PC-3 (cell line): Measurements from ENCODE around the gene EPHA7. TPM values are rescaled to one million over a fixed set of nuclear protein-coding genes. Genes with fewer than 3 reads are reported as not detected.

Source experiments
- ATAC-seq: fragments of 200-7000 bp; cut with Tn5 transposase; 2 replicates; pipeline ENCODE4 v1.9.1; 2020; ENCODE audit warnings: mild to moderate bottlenecking, moderate library complexity
- BruUV-seq: library from RNA; stranded (reverse); fragments of 400-500 nt; replicated peaks from 2 replicates; lab custom pipeline; 2021; lab: Mats Ljungman, UMichigan
- CTCF ChIA-PET: fragments of 300-600 bp; sonication (Branson Sonifier 250); formaldehyde crosslinking; loops from one replicate; lab custom pipeline; 2022; ENCODE audit warnings: antibody characterized with exemption; lab: Charles Lee
- POLR2A ChIA-PET: fragments of 300-600 bp; sonication (Branson Sonifier 250); formaldehyde crosslinking; loops from one replicate; lab custom pipeline; 2022; ENCODE audit warnings: antibody characterized with exemption; ENCODE audit not compliant: unreplicated experiment; lab: Charles Lee
- DNase-seq: peaks from one replicate; pipeline ENCODE4 v3.0.0-alpha.2; 2015
- H2AFZ ChIP-seq: fragments of 300-600 bp; sonication (generic); 2 replicates; pipeline ENCODE4 v1.6.0; 2016; ENCODE audit warnings: antibody characterized with exemption, low read length
- H3F3A ChIP-seq: fragments of 300-600 bp; sonication (generic); one replicate; pipeline ENCODE4 v1.6.0; 2017; ENCODE audit warnings: antibody characterized with exemption, low read length, control low read depth, mild to moderate bottlenecking; ENCODE audit not compliant: unreplicated experiment
- H3K27ac ChIP-seq: fragments of 300-600 bp; sonication (generic); 2 replicates; pipeline ENCODE4 v1.5.1; 2016; ENCODE audit warnings: mild to moderate bottlenecking, low read length
- H3K27me3 ChIP-seq: fragments of 300-600 bp; sonication (generic); 2 replicates; pipeline ENCODE4 v1.6.1; 2016; ENCODE audit warnings: low read length, mixed read lengths
- H3K36me3 ChIP-seq: fragments of 300-600 bp; sonication (generic); 2 replicates; pipeline ENCODE4 v1.6.1; 2016; ENCODE audit warnings: low read depth, mixed run types, low read length, mixed read lengths
- H3K4me1 ChIP-seq: fragments of 300-600 bp; sonication (generic); 2 replicates; pipeline ENCODE4 v1.5.1; 2016; ENCODE audit warnings: low read length; ENCODE audit not compliant: insufficient read depth
- H3K4me2 ChIP-seq: fragments of 300-600 bp; sonication (generic); 2 replicates; pipeline ENCODE4 v1.6.0; 2016; ENCODE audit warnings: low read length
- H3K4me3 ChIP-seq: fragments of 300-600 bp; sonication (generic); 2 replicates; pipeline ENCODE4 v1.5.1; 2016; ENCODE audit warnings: mild to moderate bottlenecking, low read length, mixed read lengths
- H3K79me2 ChIP-seq: fragments of 300-600 bp; sonication (generic); 2 replicates; pipeline ENCODE4 v1.6.1; 2017; ENCODE audit warnings: low read length, mixed read lengths
- H3K9ac ChIP-seq: fragments of 300-600 bp; sonication (generic); 2 replicates; pipeline ENCODE4 v1.6.0; 2016; ENCODE audit warnings: mild to moderate bottlenecking, low read length
- H3K9me2 ChIP-seq: fragments of 300-600 bp; sonication (generic); replicated peaks from 2 replicates; pipeline ENCODE4 v1.6.1; 2016; ENCODE audit warnings: mixed run types, low read length, mixed read lengths
- H3K9me3 ChIP-seq: fragments of 300-600 bp; sonication (generic); 2 replicates; pipeline ENCODE4 v1.6.1; 2016; ENCODE audit warnings: low read length, mixed read lengths
- H4K20me1 ChIP-seq: fragments of 300-600 bp; sonication (generic); 2 replicates; pipeline ENCODE4 v1.6.1; 2016; ENCODE audit warnings: low read length, mixed read lengths
- CTCF ChIP-seq: fragments of 300-600 bp; sonication (generic); conservative IDR thresholded peaks from 2 replicates; pipeline ENCODE4 v1.5.1; 2017; ENCODE audit warnings: antibody characterized with exemption, low read depth, mild to moderate bottlenecking, low read length
- EZH2 ChIP-seq: fragments of 300-600 bp; sonication (generic); IDR thresholded peaks from one replicate; pipeline ENCODE4 v1.6.1; 2017; ENCODE audit warnings: antibody characterized with exemption, mild to moderate bottlenecking, low read length; ENCODE audit not compliant: unreplicated experiment
- EZH2phosphoT487 ChIP-seq: fragments of 300-600 bp; sonication (generic); IDR thresholded peaks from 2 replicates; pipeline ENCODE4 v1.6.1; 2018; ENCODE audit warnings: mild to moderate bottlenecking, antibody characterized with exemption, low read length, borderline replicate concordance
- intact Hi-C: fragments of 100-400 bp; cut with micrococcal nuclease; formaldehyde crosslinking; loops from 2 replicates; pipeline ENCODE4 v1.9.0; 2023
- total RNA-seq: library from RNA; depleted of rRNA; stranded (reverse); fragments of >200 nt; gene quantifications from 2 replicates; pipeline ENCODE4 v1.2.3, GENCODE V29; 2014

EPHA7 gene
- total RNA-seq, 1 experiment from 2014 or later, result 1.4 TPM

GRCh38 chr6:93242049-93242448 lies 177.3 kb downstream of the EPHA7 start:
- Histone ChIP-seq H3K27me3 (no peaks in the 10 kb centered on the region), H3K27ac (no peak overlapping the region), H3K4me3 (no peak overlapping the region), H3K4me1 (no peaks in the 10 kb centered on the region), H3K9me3 (no peaks in the 10 kb centered on the region), H3K9ac (no peak overlapping the region), H3K79me2 (no peaks in the 10 kb centered on the region), H3K36me3 (no peaks in the 10 kb centered on the region), H2AFZ (no peak overlapping the region), H3K4me2 (no peak overlapping the region), H3K9me2 (no peaks in the 10 kb centered on the region), H3F3A (no peaks in the 10 kb centered on the region), H4K20me1 (no peaks in the 10 kb centered on the region)
- ATAC-seq (peak; percentile 24; the same call in 1 of the 2 replicates), DNase-seq (no peak)
- TF ChIP-seq EZH2phosphoT487 (no peak), EZH2 (no peak), CTCF (no peak)
- intact Hi-C loops, result loop anchor here (5.0 to 10.0 kb wide), 2 partner anchors 175 to 197 kb away; partner anchors contain the start of gene EPHA7
- ChIA-PET POLR2A (no interaction called here), CTCF (no interaction called here)
- BruUV-seq, result no TSS peak

DNA sequence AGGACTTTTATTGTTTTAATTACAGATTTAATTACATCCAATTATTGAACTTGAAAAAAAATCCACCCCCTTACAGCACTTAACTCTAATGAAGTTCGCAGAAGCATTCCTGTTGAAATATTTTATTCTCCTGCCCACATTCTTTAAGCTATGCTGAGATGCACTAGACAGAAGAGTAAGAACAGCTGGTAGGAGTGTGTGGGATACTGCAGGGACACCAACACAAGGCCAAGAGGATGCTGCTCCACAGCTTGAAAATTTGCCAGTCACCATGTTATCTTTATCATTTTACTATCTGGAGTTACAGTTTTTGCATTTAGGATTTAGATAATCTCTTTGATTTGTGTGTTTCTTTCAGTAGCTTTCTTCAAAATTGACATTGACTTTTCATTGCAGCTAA lies 180.7 kb downstream of the EPHA7 start:
- Histone ChIP-seq H3K9me2 (no peaks in the 10 kb centered on the region), H3K36me3 (no peaks in the 10 kb centered on the region), H3K9me3 (no peaks in the 10 kb centered on the region), H3K27ac (no peak overlapping the region), H3K27me3 (no peaks in the 10 kb centered on the region), H3K4me2 (no peak overlapping the region), H4K20me1 (no peaks in the 10 kb centered on the region), H2AFZ (no peak overlapping the region), H3K4me3 (no peak overlapping the region), H3K9ac (no peak overlapping the region), H3K79me2 (no peaks in the 10 kb centered on the region), H3K4me1 (no peaks in the 10 kb centered on the region), H3F3A (no peaks in the 10 kb centered on the region)
- ATAC-seq, result no peak
- ChIA-PET POLR2A (interaction anchor here (0.6 kb wide), 1 partner anchor 204 kb away, joined by 4 read pairs; no protein-coding TSS in a partner anchor), CTCF (no interaction called here)
- TF ChIP-seq EZH2phosphoT487, result no peak
- no peak for TF ChIP-seq CTCF
- no peak for TF ChIP-seq EZH2
- intact Hi-C loops, result no loop called here
- no peak for DNase-seq
- no TSS peak for BruUV-seq

DNA sequence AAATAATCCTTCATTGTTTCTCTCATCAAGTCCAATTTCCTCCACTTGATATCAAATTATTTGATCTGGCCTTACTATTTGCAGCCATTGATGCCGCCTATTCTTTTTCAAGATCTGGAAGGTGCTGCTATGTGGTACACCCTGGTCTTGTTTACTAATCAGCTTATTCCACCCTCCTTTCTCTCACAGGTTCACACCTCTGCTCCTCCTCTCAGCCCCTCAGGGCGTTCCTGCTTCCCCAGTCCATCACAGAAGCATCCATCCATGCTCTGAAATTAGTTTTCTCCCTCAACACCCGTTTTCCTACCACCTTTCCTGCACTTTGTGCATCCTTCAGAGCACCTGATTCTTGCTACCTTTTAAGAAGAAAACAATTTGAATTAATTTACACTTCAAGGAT lies 183.6 kb downstream of the EPHA7 start:
- POLR2A ChIA-PET, result no interaction called here
- no peak for TF ChIP-seq CTCF
- no peak for TF ChIP-seq EZH2phosphoT487
- no peak for TF ChIP-seq EZH2
- H3K4me1 ChIP-seq, result no peaks in the 10 kb centered on the region

More for the DNA sequence above, 183.6 kb downstream of the EPHA7 start:
- H2AFZ ChIP-seq, result no peak overlapping the region
- H3K79me2 ChIP-seq, result no peaks in the 10 kb centered on the region
- no peak overlapping the region for H3K27ac ChIP-seq
- no peaks in the 10 kb centered on the region for H3K9me3 ChIP-seq
- intact Hi-C loops, result no loop called here
- H4K20me1 ChIP-seq, result no peaks in the 10 kb centered on the region
- DNase-seq (no peak), ATAC-seq (no peak)
- no peaks in the 10 kb centered on the region for H3K27me3 ChIP-seq
- no peak overlapping the region for H3K9ac ChIP-seq
- CTCF ChIA-PET, result no interaction called here
- no peak overlapping the region for H3K4me3 ChIP-seq
- H3K9me2 ChIP-seq, result no peaks in the 10 kb centered on the region
- H3K36me3 ChIP-seq, result no peaks in the 10 kb centered on the region
- BruUV-seq, result no TSS peak
- no peak overlapping the region for H3K4me2 ChIP-seq
- H3F3A ChIP-seq, result no peaks in the 10 kb centered on the region
